HG03439 (cell line): Measurements from ENCODE around the gene PIGR.

Experiments
- ATAC-seq: cut with Tn5 transposase; IDR thresholded peaks from one replicate; pipeline ENCODE4 v1.9.1; 2021; ENCODE audit warnings: mild to moderate bottlenecking, moderate library complexity; ENCODE audit not compliant: unreplicated experiment

Gene PIGR, protein sequence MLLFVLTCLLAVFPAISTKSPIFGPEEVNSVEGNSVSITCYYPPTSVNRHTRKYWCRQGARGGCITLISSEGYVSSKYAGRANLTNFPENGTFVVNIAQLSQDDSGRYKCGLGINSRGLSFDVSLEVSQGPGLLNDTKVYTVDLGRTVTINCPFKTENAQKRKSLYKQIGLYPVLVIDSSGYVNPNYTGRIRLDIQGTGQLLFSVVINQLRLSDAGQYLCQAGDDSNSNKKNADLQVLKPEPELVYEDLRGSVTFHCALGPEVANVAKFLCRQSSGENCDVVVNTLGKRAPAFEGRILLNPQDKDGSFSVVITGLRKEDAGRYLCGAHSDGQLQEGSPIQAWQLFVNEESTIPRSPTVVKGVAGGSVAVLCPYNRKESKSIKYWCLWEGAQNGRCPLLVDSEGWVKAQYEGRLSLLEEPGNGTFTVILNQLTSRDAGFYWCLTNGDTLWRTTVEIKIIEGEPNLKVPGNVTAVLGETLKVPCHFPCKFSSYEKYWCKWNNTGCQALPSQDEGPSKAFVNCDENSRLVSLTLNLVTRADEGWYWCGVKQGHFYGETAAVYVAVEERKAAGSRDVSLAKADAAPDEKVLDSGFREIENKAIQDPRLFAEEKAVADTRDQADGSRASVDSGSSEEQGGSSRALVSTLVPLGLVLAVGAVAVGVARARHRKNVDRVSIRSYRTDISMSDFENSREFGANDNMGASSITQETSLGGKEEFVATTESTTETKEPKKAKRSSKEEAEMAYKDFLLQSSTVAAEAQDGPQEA

GRCh38 chr1:206946261-206946660, at the start of gene PIGR:
Gene PIGR (minus strand): TSS chr1:206946466. CDS start chr1:206940531, 5,935 bp downstream.
- no peak for ATAC-seq

GRCh38 chr1:206992790-206993189, 46.5 kb upstream of the PIGR start:
- no peak for ATAC-seq

- no peak for ATAC-seq
These were observed 41.6 kb upstream of the PIGR start for GRCh38 chr1:206987873-206988272.

DNA sequence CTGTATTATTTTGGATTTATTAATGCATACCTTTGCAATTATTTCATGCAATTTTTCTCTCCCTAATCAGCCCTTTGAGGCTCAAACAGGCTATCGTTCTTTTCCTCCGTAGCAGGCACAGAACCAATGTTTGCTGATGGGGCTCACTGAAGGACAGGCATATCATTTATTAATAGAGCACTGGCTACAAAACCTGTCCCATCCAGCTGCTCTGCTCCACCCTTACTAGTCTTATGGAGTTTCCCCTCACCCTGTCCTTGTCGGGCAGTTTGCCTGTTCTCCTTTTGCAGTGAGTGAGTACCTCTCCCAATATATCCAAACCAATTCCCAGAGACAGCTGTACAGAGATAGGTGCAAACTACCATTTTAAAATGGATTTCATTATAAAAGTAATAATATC, 40.6 kb upstream of the PIGR start:
- no peak for ATAC-seq

- no peak for ATAC-seq
These were observed 40.1 kb upstream of the PIGR start for GRCh38 chr1:206986402-206986801.

GRCh38 chr1:206985162-206985749, 39.0 kb upstream of the PIGR start:
- ATAC-seq: no peak

DNA sequence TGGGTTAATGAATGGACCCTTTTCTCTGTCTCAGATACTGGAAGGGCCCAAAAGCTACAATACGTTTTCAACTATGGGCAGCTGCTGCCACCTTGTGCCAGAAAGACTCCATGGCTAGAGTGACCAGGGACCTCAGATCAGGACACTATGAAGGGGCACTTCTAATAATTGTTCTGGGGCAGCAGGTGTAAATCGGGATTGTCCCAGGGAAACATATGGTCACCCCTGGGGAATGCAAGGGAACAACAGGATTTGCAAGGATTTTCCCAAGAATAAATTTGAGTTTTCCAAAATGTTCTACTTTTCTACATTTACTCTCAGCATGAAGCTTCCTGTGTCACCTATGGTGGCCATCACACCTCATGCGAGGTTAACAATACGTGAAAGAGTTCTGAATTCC, 36.0 kb upstream of the PIGR start:
- ATAC-seq: peak; percentile 56

DNA sequence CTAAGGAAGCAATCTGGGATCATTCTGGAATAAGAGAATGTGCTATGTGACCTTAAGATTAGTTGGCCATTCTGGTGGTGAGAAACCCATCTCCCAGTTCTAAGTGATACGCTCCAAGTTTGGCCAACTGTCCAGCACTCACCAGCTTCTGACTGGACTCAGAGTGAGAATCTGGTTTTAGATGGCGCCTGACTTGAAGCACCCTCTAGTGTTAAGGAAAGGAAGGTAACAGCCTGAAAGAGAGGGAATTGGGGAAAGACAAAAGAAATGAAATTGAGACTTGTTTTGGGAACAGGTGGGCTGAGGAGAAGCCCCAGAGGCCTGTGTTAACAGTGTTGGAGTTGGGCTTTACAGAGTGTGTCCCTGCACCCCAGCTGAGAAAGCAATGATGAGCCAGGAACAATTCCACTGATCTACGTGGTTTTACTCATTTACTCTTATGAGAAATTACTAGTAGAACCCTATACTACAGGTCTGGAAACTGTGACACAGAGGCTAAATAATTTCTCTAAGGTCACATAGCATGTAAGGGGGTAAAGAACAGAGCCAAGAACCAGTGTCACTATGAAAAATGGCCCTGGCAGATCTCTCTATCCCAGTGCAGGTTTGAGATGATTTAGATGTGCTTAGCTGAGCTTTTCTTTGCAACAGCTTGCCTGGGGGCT, 33.2 kb upstream of the PIGR start:
- ATAC-seq: no peak

- ATAC-seq: no peak
These were observed 32.0 kb upstream of the PIGR start for GRCh38 chr1:206978259-206978658.

- ATAC-seq: no peak
These were observed 29.0 kb upstream of the PIGR start for GRCh38 chr1:206975306-206975705.

DNA sequence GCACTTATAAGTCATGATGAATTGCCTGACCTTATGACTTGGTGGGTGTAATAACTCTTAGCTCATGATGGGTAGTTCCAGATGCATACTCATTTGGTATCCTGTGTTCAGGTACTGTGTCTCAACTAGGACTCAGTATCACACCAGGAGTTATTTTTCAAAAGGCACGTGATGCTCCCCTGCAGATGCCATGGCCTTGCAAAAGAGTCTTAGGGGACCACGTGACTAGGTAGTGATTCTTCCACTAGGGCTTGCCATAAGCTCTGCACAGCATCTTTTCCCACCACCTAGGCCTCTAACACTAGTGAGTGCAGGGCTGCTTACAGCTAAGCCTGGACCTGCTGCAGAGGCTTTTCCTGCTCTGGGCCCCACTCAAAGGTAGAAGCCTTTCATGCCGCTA, 27.9 kb upstream of the PIGR start:
- no peak for ATAC-seq

DNA sequence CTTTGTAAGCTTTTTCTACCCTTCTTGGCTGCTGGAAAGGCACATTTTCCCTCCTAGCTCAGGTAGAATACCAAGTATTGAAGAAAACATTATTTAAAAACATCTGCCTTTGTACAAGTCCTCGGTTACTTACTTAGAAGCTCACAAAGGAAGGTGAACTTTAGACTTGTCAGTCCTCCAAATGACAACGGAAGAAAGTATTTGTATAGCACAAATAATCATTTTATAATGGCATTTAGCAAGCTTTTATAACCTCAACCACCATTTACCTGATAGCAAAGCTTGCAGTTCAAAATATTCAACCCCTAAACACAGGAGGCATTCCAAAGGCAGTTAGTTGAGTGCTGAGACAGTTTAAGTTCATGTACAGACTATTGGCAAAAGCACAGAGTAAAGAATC, 26.5 kb upstream of the PIGR start:
- ATAC-seq: no peak

- ATAC-seq: no peak
These were observed 24.9 kb upstream of the PIGR start for GRCh38 chr1:206971029-206971655.

- ATAC-seq: no peak
These were observed 24.2 kb upstream of the PIGR start, which contains the start of gene FCAMR for GRCh38 chr1:206970446-206970845. Gene FCAMR (minus strand): TSS chr1:206970460. CDS start chr1:206970125, 335 bp downstream.

GRCh38 chr1:206969090-206969489, 22.8 kb upstream of the PIGR start:
- no peak for ATAC-seq

GRCh38 chr1:206967096-206967849, 21.0 kb upstream of the PIGR start:
- no peak for ATAC-seq

GRCh38 chr1:206965781-206966180, 19.5 kb upstream of the PIGR start:
- no peak for ATAC-seq

- ATAC-seq: no peak
These were observed 17.5 kb upstream of the PIGR start for GRCh38 chr1:206963740-206964139.

DNA sequence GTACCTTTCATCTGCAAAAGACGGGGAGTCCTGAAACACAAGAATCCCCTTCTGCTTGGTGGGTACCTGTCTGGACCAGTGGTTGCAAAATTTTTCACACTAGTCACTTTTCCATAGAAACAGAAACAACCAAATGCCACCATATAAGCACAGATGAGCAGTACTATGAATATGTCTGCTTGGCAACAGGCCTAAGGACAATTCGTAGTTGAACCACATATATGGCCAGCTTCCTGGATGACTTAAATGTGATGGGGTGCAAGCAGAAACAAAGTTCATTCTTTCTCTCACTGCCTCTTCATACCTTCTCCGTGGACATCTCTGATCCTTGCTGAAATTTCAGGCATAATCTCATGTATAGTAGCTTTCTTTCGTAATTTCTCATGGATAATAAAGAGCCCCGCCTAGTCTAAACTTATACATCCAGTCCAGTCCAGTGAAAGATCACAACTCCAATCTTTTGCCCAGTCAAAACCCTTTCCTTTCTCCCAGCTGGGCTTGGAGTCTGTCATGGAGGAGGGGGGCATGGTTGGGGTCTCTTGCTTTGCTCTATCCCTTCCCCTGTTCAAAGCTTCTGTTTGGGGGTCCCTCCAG, 16.9 kb upstream of the PIGR start:
- ATAC-seq: no peak

DNA sequence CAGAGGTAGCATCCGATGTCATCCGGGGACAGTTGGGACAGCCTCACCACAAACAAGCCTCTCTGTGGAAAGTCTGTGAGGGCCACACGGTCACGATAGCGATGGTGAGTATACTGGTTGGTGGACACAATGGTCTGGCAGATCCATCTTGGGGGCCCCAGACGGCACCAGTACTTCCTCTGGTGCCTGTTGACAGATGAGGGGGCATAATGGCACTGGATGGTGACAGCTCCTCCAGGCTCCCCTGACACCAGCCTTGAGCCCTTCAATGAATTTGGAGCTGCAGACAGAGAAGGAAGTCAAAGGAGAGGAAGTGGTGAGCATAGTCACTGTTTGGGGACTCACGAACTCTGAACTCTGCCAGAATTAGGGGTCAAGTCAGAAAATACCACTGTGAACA, 16.0 kb upstream of the PIGR start:
- ATAC-seq: no peak
